H54 (cell line): ENCODE results near the gene HIPK2.

Source experiments
- DNase-seq: peaks from one replicate; pipeline ENCODE4 v3.0.0; 2011; ENCODE audit warnings: low spot score, mixed read lengths; ENCODE audit not compliant: insufficient read length
- FAIRE-seq: peaks from 3 replicates; lab custom pipeline; 2011; peaks lifted over from hg19 to GRCh38; lab: Jason Lieb, UNC
- POLR2A ChIP-seq: IDR thresholded peaks from 2 replicates; pipeline ENCODE4 v1.6.1; 2011; ENCODE audit warnings: low read depth, mild to moderate bottlenecking, low read length

HIPK2 gene

GRCh38 chr7:139753081-139753692 is 24.6 kb downstream of the HIPK2 start:
- FAIRE-seq (no peak), DNase-seq (no peak)
- no peak for TF ChIP-seq POLR2A

DNA sequence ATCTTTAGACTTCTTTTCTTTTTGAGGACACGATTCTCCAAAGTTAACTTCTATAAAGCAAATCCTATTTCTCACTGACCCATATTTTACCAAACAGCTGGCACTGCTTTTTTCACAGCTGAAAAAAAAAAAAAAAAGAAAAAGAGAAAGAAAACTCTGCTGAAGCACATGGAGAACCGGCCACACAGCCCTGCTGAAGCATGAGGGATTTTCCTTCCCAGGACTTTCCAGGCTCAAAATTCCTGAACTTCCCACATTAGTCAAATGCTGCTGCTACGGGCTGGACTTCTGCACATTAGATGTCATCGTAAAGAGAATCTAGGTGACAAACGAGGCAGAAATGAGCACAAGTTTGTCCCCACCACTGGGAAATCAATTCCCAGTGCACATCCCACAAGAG is 25.2 kb downstream of the HIPK2 start:
- TF ChIP-seq POLR2A = no peak
- DNase-seq (no peak), FAIRE-seq (no peak)

- TF ChIP-seq POLR2A = no peak
These were observed 25.6 kb downstream of the HIPK2 start for GRCh38 chr7:139752148-139752547.

GRCh38 chr7:139750459-139751095 is 27.2 kb downstream of the HIPK2 start:
- FAIRE-seq (no peak), DNase-seq (no peak)
- TF ChIP-seq POLR2A = no peak

More at GRCh38 chr7:139752148-139752547, 25.6 kb downstream of the HIPK2 start:
- FAIRE-seq (no peak), DNase-seq (no peak)

GRCh38 chr7:139749545-139749944 is 28.3 kb downstream of the HIPK2 start:
- no peak for FAIRE-seq
- DNase-seq = no peak
- no peak for TF ChIP-seq POLR2A

DNA sequence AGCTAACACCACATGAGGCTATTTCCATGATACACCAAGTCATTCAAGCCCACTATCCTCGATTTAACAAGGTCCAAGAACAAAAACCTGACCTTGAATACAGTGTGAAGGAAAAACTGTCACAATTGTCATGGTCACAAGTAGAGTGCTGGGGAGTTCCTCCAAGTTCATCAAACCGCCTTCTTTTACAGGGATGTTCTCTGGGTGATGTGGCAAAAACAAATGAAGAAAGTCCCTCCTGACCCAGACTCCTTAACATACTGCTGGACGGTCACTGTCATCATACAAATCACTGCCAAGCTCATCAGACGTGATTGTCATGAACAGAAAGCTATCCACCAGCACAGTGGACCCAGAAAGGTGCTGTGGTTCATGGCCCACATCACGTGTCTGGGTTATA is 28.9 kb downstream of the HIPK2 start:
- DNase-seq (no peak), FAIRE-seq (no peak)
- no peak for TF ChIP-seq POLR2A

DNA sequence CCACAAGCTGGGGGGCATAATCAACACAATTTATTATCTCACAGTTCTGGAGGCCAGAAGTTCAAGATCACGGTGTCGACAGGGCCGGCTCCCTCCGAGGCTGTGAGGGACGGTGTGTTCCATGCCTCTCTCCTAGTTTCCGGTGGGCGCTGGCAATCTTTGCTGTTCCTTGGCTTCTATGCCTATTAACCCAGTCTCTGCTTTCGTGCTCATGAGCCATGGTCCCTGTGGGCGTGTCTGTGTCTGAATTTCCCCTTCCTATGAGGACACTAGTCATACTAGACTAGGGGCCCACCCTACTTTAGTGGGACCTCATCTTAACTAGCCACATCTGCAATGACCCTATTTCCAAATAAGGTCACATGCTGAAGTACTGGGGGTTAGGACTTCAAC is 29.4 kb downstream of the HIPK2 start:
- no peak for TF ChIP-seq POLR2A
- FAIRE-seq = no peak
- no peak for DNase-seq

DNA sequence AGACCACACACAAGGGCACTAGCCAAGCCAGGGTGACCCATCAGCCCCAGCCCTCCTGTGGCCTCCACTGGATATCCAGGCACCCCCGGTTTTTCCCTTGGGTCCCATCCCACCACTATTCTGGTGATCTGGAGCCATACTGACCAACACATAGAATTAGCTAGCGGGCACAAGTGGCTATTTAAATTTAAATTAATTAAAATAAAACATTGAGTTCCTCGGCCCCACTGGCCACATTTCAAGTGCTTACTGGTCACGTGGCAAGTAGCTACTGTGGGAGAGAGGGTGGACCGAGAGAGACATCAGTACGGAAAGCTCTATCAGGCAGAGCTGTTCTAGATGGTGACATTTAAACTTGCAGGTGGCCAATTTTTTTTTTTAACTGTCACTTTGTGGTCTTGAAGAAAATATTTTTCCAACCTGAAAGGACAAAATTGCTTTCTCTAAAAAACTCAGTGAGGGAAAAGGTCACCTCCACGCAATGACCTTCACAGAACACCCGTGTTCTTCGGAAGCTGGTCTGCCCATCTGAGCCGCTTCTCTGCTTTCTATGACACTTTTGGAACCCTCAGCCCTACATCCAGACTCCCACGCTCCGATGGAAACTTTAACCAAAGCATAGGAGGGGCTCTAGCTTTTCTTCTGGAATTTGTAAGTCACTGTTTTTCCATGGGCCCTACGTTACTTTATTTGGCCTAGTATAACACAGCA is 30.0 kb downstream of the HIPK2 start:
- DNase-seq = no peak
- TF ChIP-seq POLR2A = no peak
- FAIRE-seq = no peak

- no peak for TF ChIP-seq POLR2A
- no peak for FAIRE-seq
- DNase-seq = no peak
These were observed 31.1 kb downstream of the HIPK2 start for GRCh38 chr7:139746652-139747051.

GRCh38 chr7:139745678-139746143 is 32.1 kb downstream of the HIPK2 start:
- FAIRE-seq = no peak
- DNase-seq = no peak
- no peak for TF ChIP-seq POLR2A

GRCh38 chr7:139744768-139745677 is 32.8 kb downstream of the HIPK2 start:
- FAIRE-seq (no peak), DNase-seq (no peak)
- no peak for TF ChIP-seq POLR2A

DNA sequence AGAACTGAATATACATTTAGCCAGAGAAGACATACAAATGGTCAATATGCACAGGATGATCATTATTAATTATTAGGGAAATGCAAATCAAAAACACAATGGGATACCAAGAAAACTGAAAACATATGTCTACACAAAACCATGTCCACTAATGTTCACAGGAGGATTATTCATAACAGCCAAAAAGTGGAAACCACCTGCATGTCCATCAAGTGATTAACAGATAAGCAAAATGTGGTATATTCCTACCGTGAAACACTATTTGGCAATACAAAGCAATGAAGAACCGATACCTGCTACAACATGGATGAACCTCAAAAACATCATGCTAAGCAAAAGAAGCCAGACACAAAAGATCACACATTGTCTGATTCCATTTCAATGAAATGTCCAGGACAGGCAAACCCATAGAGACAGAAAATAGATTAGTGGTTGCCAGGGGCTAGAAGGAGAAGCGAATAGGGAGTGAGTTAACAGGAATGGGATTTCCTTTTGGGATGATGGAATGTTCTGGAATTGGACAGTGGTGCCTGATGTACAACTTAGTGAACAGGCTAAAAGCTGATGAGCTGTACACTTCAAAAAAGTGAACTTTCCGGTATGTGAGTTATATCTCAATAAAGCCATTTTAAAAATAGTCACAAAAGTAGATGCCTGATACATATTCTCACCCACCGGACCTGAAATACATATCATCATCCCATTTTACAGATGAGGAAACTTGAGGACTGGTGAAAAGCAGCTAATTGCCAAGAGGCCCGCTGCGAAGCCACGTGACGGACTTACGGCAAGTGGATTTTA is 33.6 kb downstream of the HIPK2 start:
- TF ChIP-seq POLR2A = no peak
- FAIRE-seq = no peak
- DNase-seq = no peak
